ES-I3 (cell line): ENCODE results near the gene PTCD2.

Experiments used
- H3K36me3 ChIP-seq: 2 replicates; pipeline ENCODE4 v1.6.1; 2013; ENCODE audit warnings: mild to moderate bottlenecking, low read length, control low read depth, moderate library complexity; ENCODE audit not compliant: insufficient read depth
- H3K4me1 ChIP-seq: 2 replicates; pipeline ENCODE4 v1.6.1; 2013; ENCODE audit warnings: mild to moderate bottlenecking, control low read depth, low read length; ENCODE audit not compliant: insufficient read depth
- H3K9ac ChIP-seq: 2 replicates; pipeline ENCODE4 v1.6.1; 2013; ENCODE audit warnings: low read depth, mild to moderate bottlenecking, low read length, moderate library complexity
- H3K9me3 ChIP-seq: 2 replicates; pipeline ENCODE4 v1.6.1; 2013; ENCODE audit warnings: mild to moderate bottlenecking, low read length, moderate library complexity; ENCODE audit not compliant: control insufficient read depth, insufficient read depth

PTCD2 gene

GRCh38 chr5:72410688-72411295 lies 90.6 kb downstream of the PTCD2 start:
- Histone ChIP-seq H3K9ac (no peak overlapping the region), H3K36me3 (no peaks in the 10 kb centered on the region), H3K9me3 (no peaks in the 10 kb centered on the region), H3K4me1 (no peaks in the 10 kb centered on the region)

- Histone ChIP-seq H3K9ac (no peak overlapping the region), H3K36me3 (no peaks in the 10 kb centered on the region), H3K4me1 (no peaks in the 10 kb centered on the region), H3K9me3 (no peaks in the 10 kb centered on the region)
Observed at GRCh38 chr5:72412283-72413055, 92.3 kb downstream of the PTCD2 start.

GRCh38 chr5:72415616-72416325 lies 95.6 kb downstream of the PTCD2 start:
- Histone ChIP-seq H3K36me3 (no peaks in the 10 kb centered on the region), H3K9me3 (no peaks in the 10 kb centered on the region)

DNA sequence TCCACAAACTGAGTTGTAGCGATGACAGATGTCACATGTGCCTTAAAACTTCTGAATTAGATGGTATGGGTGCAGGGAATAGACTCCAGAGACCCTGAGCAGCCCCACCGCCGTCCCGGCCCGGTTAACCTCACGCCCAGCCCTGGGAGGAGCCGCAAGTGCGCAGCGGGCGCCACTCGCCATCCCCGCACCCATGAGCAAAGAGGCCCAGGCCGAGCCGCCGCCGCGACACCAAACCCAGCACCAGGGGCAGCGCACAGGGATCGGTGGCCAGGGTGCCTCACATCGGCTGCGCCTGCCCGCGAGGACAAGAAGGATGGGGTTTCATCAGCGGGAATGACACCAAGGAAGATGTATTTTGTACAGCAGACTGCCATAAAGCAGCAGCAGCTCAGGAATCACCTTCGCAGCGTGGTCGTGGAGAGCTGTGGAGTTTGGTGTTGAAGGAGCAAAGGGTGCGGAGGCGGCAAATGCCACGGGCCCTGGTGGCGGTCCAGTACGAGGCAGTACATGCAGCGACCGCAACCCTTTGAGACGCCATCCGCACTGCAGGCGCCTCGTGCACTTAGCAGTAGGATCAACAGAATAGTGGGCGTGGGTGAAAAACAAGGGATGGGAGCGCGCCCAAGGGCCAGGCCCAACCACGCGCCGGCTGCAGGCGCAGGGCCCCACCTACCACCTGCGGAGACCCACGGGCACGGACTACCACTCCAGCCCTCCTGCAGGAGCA lies 97.3 kb downstream of the PTCD2 start:
- Histone ChIP-seq H3K9ac (no peak overlapping the region), H3K9me3 (no peaks in the 10 kb centered on the region), H3K36me3 (no peaks in the 10 kb centered on the region), H3K4me1 (no peaks in the 10 kb centered on the region)

More at GRCh38 chr5:72415616-72416325, 95.6 kb downstream of the PTCD2 start:
- H3K9ac ChIP-seq, result no peak overlapping the region
- no peaks in the 10 kb centered on the region for H3K4me1 ChIP-seq
